K562 treated with DMSO at 1 percent for 12 hours (cell line): ENCODE results near the gene OR11H6. TPM values are rescaled to one million over a fixed set of nuclear protein-coding genes. Genes with fewer than 3 reads are reported as not detected.

Experiments
- total RNA-seq: library from RNA; unstranded; fragments of 300-600 nt; gene quantifications from 2 replicates; pipeline ENCODE4 v1.2.3, GENCODE V29; 2022; ENCODE audit not compliant: insufficient read depth

The OR11H6 gene, protein sequence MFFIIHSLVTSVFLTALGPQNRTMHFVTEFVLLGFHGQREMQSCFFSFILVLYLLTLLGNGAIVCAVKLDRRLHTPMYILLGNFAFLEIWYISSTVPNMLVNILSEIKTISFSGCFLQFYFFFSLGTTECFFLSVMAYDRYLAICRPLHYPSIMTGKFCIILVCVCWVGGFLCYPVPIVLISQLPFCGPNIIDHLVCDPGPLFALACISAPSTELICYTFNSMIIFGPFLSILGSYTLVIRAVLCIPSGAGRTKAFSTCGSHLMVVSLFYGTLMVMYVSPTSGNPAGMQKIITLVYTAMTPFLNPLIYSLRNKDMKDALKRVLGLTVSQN
- not detected in 2 replicates for total RNA-seq

DNA sequence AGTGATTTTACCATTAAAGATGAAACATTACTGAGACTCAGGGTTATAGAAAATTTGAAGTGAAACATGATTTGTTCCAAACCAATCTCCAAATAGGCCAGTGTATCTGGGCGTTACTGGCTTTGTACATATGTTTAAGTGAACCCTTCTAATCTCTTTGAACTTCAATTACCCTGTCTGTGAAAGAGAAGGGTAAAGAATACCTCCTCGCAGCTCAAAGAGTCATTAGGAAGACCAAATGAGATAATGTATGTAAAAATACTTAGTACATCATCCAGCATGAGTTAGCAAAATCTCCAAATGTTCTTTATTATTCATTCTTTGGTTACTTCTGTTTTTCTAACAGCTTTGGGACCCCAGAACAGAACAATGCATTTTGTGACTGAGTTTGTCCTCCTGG lies at the start of gene OR11H6:
OR11H6 (plus strand) TSS at position 301 of the 400 bp plus-strand sequence; CDS start at position 301, 0 bp downstream.

DNA sequence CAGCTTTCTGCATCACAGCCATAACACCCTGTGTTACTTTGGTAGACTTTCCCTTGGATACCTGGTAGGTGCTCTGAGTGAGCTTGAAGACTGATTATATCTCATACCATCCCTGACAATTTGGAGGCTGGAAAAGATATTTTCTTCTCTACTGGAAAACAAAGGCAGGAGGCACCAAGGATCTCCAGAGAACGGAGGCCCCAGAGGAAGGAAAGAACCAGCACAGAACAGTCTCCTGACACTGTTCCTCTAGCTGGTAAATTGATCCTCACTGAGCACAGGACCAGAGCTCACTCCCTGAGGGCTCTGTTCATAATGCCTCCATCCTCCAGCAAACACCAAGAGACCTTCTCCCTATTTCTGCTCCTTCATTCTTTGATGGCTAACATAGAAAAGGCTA lies 32.9 kb upstream of the OR11H6 start, which contains the start of gene OR11G2:
OR11G2 (plus strand) TSS at position 301 of the 400 bp plus-strand sequence. CDS start 6,542 bp downstream, outside the sequence.

DNA sequence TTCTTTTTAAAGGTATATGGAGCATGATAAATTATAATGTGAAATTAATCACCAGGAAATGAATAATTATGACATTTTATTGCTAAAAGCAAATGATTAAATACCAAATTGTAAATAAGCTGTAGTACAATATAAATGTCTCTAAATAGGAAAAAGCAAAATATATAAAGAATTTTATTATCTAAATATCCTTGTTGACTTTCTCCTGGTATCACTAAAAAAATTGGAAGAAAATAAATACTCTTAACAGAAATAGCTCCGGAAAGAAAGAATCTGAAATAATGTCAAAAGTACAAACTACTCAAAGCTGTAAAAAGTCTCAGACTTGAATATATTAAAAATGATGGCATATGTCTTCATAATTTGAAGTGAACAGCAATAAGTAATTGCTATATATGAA lies 5.2 kb downstream of the OR11H6 start, which contains the start of gene OR11H7:
OR11H7 (plus strand) TSS at position 301 of the 400 bp plus-strand sequence.

Other genes with a start within 250 kb of the OR11H6 start
- not detected in 2 replicates for gene OR4K15, start 248.1 kb upstream of the OR11H6 start, total RNA-seq
- gene OR4Q2, start 221.5 kb upstream of the OR11H6 start, total RNA-seq: not detected in 2 replicates
- not detected in 2 replicates for gene OR4K14, start 204.4 kb upstream of the OR11H6 start, total RNA-seq
- not detected in 2 replicates for gene OR4K13, start 187.7 kb upstream of the OR11H6 start, total RNA-seq
- gene OR4L1, start 163.7 kb upstream of the OR11H6 start, total RNA-seq: not detected in 2 replicates
- not detected in 2 replicates for gene OR4K17, start 113.0 kb upstream of the OR11H6 start, total RNA-seq
- not detected in 2 replicates for gene OR4N5, start 84.9 kb upstream of the OR11H6 start, total RNA-seq
- not detected in 2 replicates for gene OR11G2, start 32.8 kb upstream of the OR11H6 start, total RNA-seq
- gene OR11H7, start 5.3 kb downstream of the OR11H6 start, total RNA-seq: not detected in 2 replicates
- not detected in 2 replicates for gene OR11H4, start 15.6 kb downstream of the OR11H6 start, total RNA-seq
- gene TTC5, start 82.2 kb downstream of the OR11H6 start, total RNA-seq: 3.8 and 6.4 TPM in 2 replicates
- 88.9 and 90.5 TPM in 2 replicates for gene CCNB1IP1, start 109.6 kb downstream of the OR11H6 start, total RNA-seq
- 16.7 and 36.5 TPM in 2 replicates for gene PARP2, start 119.9 kb downstream of the OR11H6 start, total RNA-seq
- gene TEP1, start 189.8 kb downstream of the OR11H6 start, total RNA-seq: 6.8 and 28.8 TPM in 2 replicates
- 0.10 TPM in 1 of 2 replicates, not detected in the other for gene KLHL33, start 212.5 kb downstream of the OR11H6 start, total RNA-seq
- 41.8 and 42.2 TPM in 2 replicates for gene OSGEP, start 231.1 kb downstream of the OR11H6 start, total RNA-seq
- gene APEX1, start 231.5 kb downstream of the OR11H6 start, total RNA-seq: 116 and 133 TPM in 2 replicates
- 25.8 and 27.5 TPM in 2 replicates for gene PIP4P1, start 237.7 kb downstream of the OR11H6 start, total RNA-seq
- gene PNP, start 245.7 kb downstream of the OR11H6 start, total RNA-seq: 73.6 and 78.8 TPM in 2 replicates